Fibroblast of villous mesenchyme (primary cell): Measurements from ENCODE around the gene FASN. TPM values are rescaled to one million over a fixed set of nuclear protein-coding genes. Genes with fewer than 3 reads are reported as not detected.
"Not testable (repeated sequence)": the region's sequence is repeated elsewhere in the genome, so short reads cannot be mapped to it uniquely, and the experiment has no call there.

Experiments
- DNase-seq: peaks from one replicate; pipeline ENCODE4 v3.0.0-alpha.2; 2010; ENCODE audit warnings: low read depth
- H3K4me3 ChIP-seq: 2 replicates; pipeline ENCODE4 v1.5.1; 2011; ENCODE audit warnings: low read depth, mild to moderate bottlenecking, low read length
- CTCF ChIP-seq: IDR thresholded peaks from 2 replicates; pipeline ENCODE4 v1.5.1; 2012; ENCODE audit warnings: low read depth, mild to moderate bottlenecking, low read length; ENCODE audit not compliant: insufficient read depth
- total RNA-seq: library from RNA; depleted of rRNA; stranded (reverse); fragments of >200 nt; gene quantifications from 2 replicates; pipeline ENCODE4 v1.2.3, GENCODE V29; 2012

FASN gene
- total RNA-seq, result 274 and 280 TPM in 2 replicates

GRCh38 chr17:82098169-82098938 lies at the start of gene FASN:
Gene FASN, minus strand, starts transcription at chr17:82098236. Its CDS starts 1,791 bp downstream, at chr17:82096445.
- H3K4me3 ChIP-seq, result peak within 1 kb of the TSS; percentile 72
- peak; percentile 29 for TF ChIP-seq CTCF
- DNase-seq, result peak; percentile 96

GRCh38 chr17:82146663-82147654 lies 48.9 kb upstream of the FASN start:
- no peak for DNase-seq
- H3K4me3 ChIP-seq, result no peak overlapping the region
- TF ChIP-seq CTCF, result no peak

GRCh38 chr17:82145550-82146155 lies 47.6 kb upstream of the FASN start:
- no peak for DNase-seq
- no peak overlapping the region for H3K4me3 ChIP-seq
- TF ChIP-seq CTCF, result no peak

- H3K4me3 ChIP-seq, result no peak overlapping the region
- TF ChIP-seq CTCF, result no peak
- DNase-seq, result no peak
Observed at GRCh38 chr17:82143333-82143732, 45.3 kb upstream of the FASN start.

- not testable (repeated sequence) for DNase-seq
Observed at GRCh38 chr17:82139961-82140360, 41.9 kb upstream of the FASN start.

GRCh38 chr17:82138511-82138992 lies 40.5 kb upstream of the FASN start:
- H3K4me3 ChIP-seq, result no peak overlapping the region
- no peak for TF ChIP-seq CTCF
- DNase-seq, result no peak

More at GRCh38 chr17:82139961-82140360, 41.9 kb upstream of the FASN start:
- H3K4me3 ChIP-seq, result not testable (repeated sequence)
